ENCODE results near the gene CDK14. TPM values are rescaled to one million over a fixed set of nuclear protein-coding genes. Genes with fewer than 3 reads are reported as not detected.

The CDK14 gene
- total RNA-seq, 1 donor from 2014 or later, result 52.3 TPM

- no peaks in the 10 kb centered on the region for H4K20me1 ChIP-seq (ENCODE audit: low read depth)
- H3K27me3 Mint-ChIP-seq (ENCODE audit: insufficient read depth, low read depth), result no peaks in the 10 kb centered on the region
- H3K36me3 Mint-ChIP-seq, result peaks cover 43% of the 10 kb centered on the region
- no peaks in the 10 kb centered on the region for H3K9me3 ChIP-seq (ENCODE audit: low read depth)
- no peak overlapping the region for H3K4me3 Mint-ChIP-seq
- H3K9ac ChIP-seq, result no peak overlapping the region
- no peak for TF ChIP-seq EZH2phosphoT487 (IDR thresholded peaks at IDR 0.05)
- TF ChIP-seq CTCF (IDR thresholded peaks at IDR 0.05), result no peak
- TF ChIP-seq EZH2 (IDR thresholded peaks at IDR 0.05), result no peak
- H3K27ac ChIP-seq, result no peak overlapping the region
- no peak overlapping the region for H2AFZ ChIP-seq (replicated peaks)
- H3K4me3 ChIP-seq, result no peak overlapping the region
- peaks cover 3% of the 10 kb centered on the region for H3K36me3 ChIP-seq
- no peak overlapping the region for H3K4me2 ChIP-seq
- H3K9me3 Mint-ChIP-seq, result peaks cover 12% of the 10 kb centered on the region
- H3K27me3 ChIP-seq, result no peaks in the 10 kb centered on the region
- no peak overlapping the region for H3K27ac Mint-ChIP-seq
- peaks cover 3% of the 10 kb centered on the region for H3K4me1 Mint-ChIP-seq
- no peak for DNase-seq (ENCODE audit: low spot score)
- H3F3A ChIP-seq (ENCODE audit: low read depth), result no peaks in the 10 kb centered on the region
- H3K4me1 ChIP-seq, result peaks cover 6% of the 10 kb centered on the region
- no peaks in the 10 kb centered on the region for H3K79me2 ChIP-seq (ENCODE audit: low read depth)
Observed at GRCh38 chr7:90749262-90749661, 153.1 kb downstream of the CDK14 start.

- Histone ChIP-seq H3K27me3 (no peaks in the 10 kb centered on the region), H3K4me2 (no peak overlapping the region), H4K20me1 (ENCODE audit: low read depth) (no peaks in the 10 kb centered on the region), H3K36me3 (peaks cover 3% of the 10 kb centered on the region), H3K4me3 (no peak overlapping the region), H3K4me1 (peaks cover 6% of the 10 kb centered on the region), H3K9ac (no peak overlapping the region), H3K27ac (no peak overlapping the region), H3K79me2 (ENCODE audit: low read depth) (no peaks in the 10 kb centered on the region), H3K9me3 (ENCODE audit: low read depth) (no peaks in the 10 kb centered on the region), H2AFZ (replicated peaks) (no peak overlapping the region), H3F3A (ENCODE audit: low read depth) (no peaks in the 10 kb centered on the region)
- H3K9me3 Mint-ChIP-seq, result peaks cover 11% of the 10 kb centered on the region
- no peak for DNase-seq (ENCODE audit: low spot score)
- no peak overlapping the region for H3K27ac Mint-ChIP-seq
- no peaks in the 10 kb centered on the region for H3K27me3 Mint-ChIP-seq (ENCODE audit: insufficient read depth, low read depth)
- TF ChIP-seq EZH2 (IDR thresholded peaks at IDR 0.05), result no peak
- TF ChIP-seq CTCF (IDR thresholded peaks at IDR 0.05), result peak; percentile 23
- H3K4me3 Mint-ChIP-seq, result no peak overlapping the region
- peaks cover 43% of the 10 kb centered on the region for H3K36me3 Mint-ChIP-seq
- peaks cover 7% of the 10 kb centered on the region for H3K4me1 Mint-ChIP-seq
Observed at GRCh38 chr7:90749774-90750173, 153.7 kb downstream of the CDK14 start.

DNA sequence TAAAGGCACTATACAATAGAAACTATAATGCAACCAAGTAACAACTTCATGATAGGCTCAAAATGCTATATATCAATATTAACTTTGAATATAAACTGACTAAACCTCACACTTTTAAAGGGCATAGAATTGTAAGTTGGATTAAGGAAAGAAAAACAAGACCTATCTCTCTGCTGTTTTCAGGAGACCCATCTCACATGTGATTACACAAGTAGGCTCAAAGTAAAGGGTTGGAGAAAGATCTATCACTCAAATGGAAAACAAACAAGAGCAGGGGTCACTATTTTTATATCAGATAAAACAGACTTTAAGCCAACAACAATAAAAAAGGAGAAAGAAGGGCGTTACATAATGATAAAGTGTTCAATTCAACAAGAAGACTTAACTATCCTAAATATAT is 155.5 kb downstream of the CDK14 start:
- Histone ChIP-seq H3K4me2 (no peak overlapping the region), H3K9me3 (ENCODE audit: low read depth) (no peaks in the 10 kb centered on the region), H2AFZ (replicated peaks) (no peak overlapping the region), H3K27me3 (no peaks in the 10 kb centered on the region), H3K4me1 (no peaks in the 10 kb centered on the region), H4K20me1 (ENCODE audit: low read depth) (no peaks in the 10 kb centered on the region), H3K4me3 (no peak overlapping the region), H3K27ac (no peak overlapping the region), H3F3A (ENCODE audit: low read depth) (no peaks in the 10 kb centered on the region), H3K36me3 (peaks cover 3% of the 10 kb centered on the region), H3K79me2 (ENCODE audit: low read depth) (no peaks in the 10 kb centered on the region), H3K9ac (no peak overlapping the region)
- DNase-seq (ENCODE audit: low spot score), result no peak
- peaks cover 5% of the 10 kb centered on the region for H3K4me1 Mint-ChIP-seq
- no peak for TF ChIP-seq EZH2 (IDR thresholded peaks at IDR 0.05)
- TF ChIP-seq EZH2phosphoT487 (IDR thresholded peaks at IDR 0.05), result no peak
- TF ChIP-seq CTCF (IDR thresholded peaks at IDR 0.05), result no peak
- no peaks in the 10 kb centered on the region for H3K27me3 Mint-ChIP-seq (ENCODE audit: insufficient read depth, low read depth)
- no peak overlapping the region for H3K27ac Mint-ChIP-seq
- no peak overlapping the region for H3K4me3 Mint-ChIP-seq
- peaks cover 37% of the 10 kb centered on the region for H3K36me3 Mint-ChIP-seq
- peaks cover 8% of the 10 kb centered on the region for H3K9me3 Mint-ChIP-seq
